ENCODE measurements around the gene STUM.
A peak's percentile ranks its signal among the peaks of the same experiment; 100 is the strongest.

Gene STUM

DNA sequence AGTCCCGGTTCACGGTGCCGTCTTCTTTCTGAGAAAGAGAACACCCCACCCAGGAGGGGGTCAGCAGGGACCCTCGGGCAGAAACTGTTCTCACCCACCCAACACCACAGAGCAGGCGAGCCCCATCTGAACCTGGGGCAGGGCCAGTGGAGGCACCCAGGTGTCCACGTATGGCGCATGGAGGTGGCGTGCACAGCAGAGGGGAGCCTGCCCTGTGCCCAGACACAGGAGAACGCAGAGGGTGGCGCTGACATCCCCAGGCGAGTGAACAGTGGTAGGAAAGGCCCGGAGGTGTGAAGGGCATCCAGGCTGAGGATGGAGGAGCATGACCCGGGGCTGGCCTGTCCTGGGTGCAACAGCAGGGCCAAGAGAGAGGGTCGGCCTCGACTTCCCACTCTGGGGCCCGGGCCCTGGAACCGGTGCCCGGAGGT lies 91.1 kb downstream of the STUM start:
- TF ChIP-seq Cebpa-rat (IDR thresholded peaks at IDR 0.05) = no peak
- peaks cover 88% of the 10 kb centered on the region for H3K4me1 ChIP-seq
- H3K36me3 ChIP-seq = peaks cover 57% of the 10 kb centered on the region
- peak overlapping the region; percentile 65 for H3K27ac ChIP-seq
- peak overlapping the region; percentile 51; the same call in 1 of the 2 replicates for H3K9ac ChIP-seq
- peak overlapping the region; percentile 81 for H3K4me2 ChIP-seq
- H3K27me3 ChIP-seq = no peaks in the 10 kb centered on the region
- no peak overlapping the region; the same call in 1 of the 2 replicates for H3K4me3 ChIP-seq
- no peaks in the 10 kb centered on the region for H3K9me3 ChIP-seq
- peaks cover 25% of the 10 kb centered on the region for H4K20me1 ChIP-seq

DNA sequence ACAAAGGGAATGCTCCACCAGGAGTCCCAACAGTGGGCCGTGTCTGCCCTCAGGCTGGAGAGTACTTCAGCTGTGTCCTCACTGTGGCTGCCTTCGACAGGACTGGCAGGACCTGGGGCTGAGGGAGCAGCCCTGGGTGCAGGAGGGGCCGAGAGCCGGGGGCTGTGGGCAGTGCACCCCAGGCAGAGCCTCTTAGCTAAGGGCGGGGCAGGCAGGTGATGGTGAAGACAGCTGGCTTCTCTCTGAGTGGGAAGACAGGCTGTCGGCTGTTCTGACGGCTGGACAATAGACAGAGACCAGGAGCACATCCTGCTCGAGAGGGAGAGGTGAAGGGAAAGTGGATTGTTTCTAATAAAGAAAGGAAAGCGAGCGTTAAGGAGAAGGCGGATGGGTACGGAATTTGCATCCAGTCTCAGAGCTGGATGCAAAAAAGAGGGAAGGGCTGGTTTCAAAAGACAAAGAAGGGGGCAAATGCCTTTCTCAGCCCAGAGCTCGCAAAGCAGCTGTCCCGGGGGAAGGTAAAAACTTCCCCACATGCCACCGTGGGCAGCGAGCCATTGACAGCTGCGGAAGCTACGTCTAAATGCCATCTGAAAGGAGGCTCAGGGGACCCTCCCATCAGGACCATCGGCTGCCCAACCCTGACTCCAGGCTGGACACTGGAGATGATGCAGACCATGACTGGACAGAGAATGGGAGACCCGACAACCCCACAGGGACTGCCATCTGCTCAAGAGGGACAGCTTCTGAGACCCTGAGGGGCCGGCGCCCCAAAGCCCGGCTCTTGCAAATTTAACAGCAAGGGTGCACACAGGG lies 92.0 kb downstream of the STUM start:
- Histone ChIP-seq H3K4me2 (peak overlapping the region; percentile 81), H3K9ac (peak overlapping the region; percentile 51), H3K27ac (peak overlapping the region; percentile 65), H3K4me1 (peaks cover 88% of the 10 kb centered on the region), H3K9me3 (no peaks in the 10 kb centered on the region), H4K20me1 (peaks cover 28% of the 10 kb centered on the region), H3K4me3 (peak overlapping the region; percentile 20), H3K36me3 (peaks cover 58% of the 10 kb centered on the region), H3K27me3 (no peaks in the 10 kb centered on the region)
- TF ChIP-seq Cebpa-rat (IDR thresholded peaks at IDR 0.05) = no peak

DNA sequence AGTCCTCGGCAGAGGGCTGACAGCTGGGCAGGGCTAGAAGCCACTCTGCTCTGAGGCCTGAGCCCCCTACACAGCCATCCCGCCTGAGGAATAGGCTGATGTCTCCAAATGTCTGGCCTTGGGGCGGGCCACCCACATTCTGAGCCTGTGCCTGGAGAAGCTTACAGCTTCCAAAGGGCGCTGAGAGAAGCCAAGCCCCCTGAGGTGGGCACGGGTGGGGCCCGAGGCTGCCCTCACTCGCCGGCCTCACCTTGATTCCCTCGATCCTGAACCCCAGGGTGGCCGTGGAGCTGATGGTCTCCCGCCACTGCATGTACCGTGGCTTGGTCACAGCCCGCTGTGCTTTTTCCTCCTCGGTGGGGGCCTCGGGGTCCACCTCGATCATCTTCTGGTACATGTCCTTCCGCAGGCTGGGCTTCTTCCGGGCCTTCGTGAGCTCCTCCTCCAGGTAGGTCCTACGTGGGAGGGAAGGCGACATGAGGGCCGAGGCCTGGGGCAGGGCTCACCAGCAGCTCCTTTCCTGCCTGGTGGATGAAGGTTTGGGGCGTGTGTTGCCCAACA lies 93.2 kb downstream of the STUM start:
- Histone ChIP-seq H4K20me1 (peaks cover 33% of the 10 kb centered on the region), H3K36me3 (peaks cover 60% of the 10 kb centered on the region)
- TF ChIP-seq Cebpa-rat (IDR thresholded peaks at IDR 0.05) = no peak

DNA sequence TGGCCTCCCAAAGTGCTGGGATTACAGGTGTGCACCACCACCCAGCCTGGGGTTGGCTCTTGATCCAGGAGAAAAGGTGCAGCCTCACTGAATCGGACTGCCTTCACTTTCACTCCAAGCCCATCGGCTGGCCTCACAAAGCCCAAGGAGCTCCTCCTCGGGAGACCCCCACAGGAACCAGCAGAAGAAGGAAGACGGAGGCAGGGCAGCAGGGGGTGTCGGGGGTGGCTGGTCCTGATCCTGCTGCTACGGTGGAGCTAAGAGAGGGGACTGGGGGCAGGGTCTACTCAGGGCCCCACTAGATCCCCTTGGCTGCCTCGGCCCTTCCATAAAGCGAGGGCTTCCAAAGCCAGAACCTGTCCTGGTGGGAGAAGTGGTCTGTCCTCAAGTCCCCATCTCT lies 93.9 kb downstream of the STUM start:
- TF ChIP-seq Cebpa-rat (IDR thresholded peaks at IDR 0.05) = no peak
- H3K9me3 ChIP-seq = no peaks in the 10 kb centered on the region
- H3K4me3 ChIP-seq = no peak overlapping the region
- H4K20me1 ChIP-seq = peaks cover 36% of the 10 kb centered on the region
- peaks cover 88% of the 10 kb centered on the region for H3K4me1 ChIP-seq
- H3K4me2 ChIP-seq = peak overlapping the region; percentile 81
- H3K9ac ChIP-seq = peak overlapping the region; percentile 67
- H3K36me3 ChIP-seq = peaks cover 60% of the 10 kb centered on the region
- H3K27me3 ChIP-seq = no peaks in the 10 kb centered on the region
- peak overlapping the region; percentile 83 for H3K27ac ChIP-seq

More for the DNA sequence above, 93.2 kb downstream of the STUM start:
- H3K4me1 ChIP-seq = peaks cover 88% of the 10 kb centered on the region
- peak overlapping the region; percentile 61; the same call in 1 of the 2 replicates for H3K9ac ChIP-seq
- H3K27me3 ChIP-seq = no peaks in the 10 kb centered on the region
- H3K4me3 ChIP-seq = no peak overlapping the region
- no peaks in the 10 kb centered on the region for H3K9me3 ChIP-seq
- H3K27ac ChIP-seq = peak overlapping the region; percentile 83
- peak overlapping the region; percentile 81 for H3K4me2 ChIP-seq

DNA sequence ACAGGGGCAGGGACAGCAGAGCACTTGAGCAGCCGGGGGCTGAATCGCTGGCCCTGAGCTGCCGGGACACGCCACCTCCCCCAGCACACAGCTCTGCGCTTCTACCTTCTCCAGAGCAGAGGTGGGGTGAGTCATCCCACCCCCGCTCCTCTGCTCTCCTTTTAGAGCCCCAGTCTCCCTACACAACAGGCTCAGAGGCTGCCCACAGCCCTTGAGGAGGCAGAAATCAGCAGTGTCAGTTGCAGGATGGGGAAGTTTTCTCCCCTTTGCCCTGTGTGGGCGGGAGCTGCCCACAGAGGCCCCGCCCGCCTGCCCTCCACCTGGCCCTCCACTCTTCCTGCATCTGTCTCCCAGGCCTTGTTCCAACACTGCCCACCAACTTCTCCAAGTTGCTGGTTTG lies 94.6 kb downstream of the STUM start:
- TF ChIP-seq Cebpa-rat (IDR thresholded peaks at IDR 0.05) = no peak
- no peaks in the 10 kb centered on the region for H3K27me3 ChIP-seq
- H3K27ac ChIP-seq = peak overlapping the region; percentile 83
- H4K20me1 ChIP-seq = peaks cover 36% of the 10 kb centered on the region
- H3K36me3 ChIP-seq = peaks cover 60% of the 10 kb centered on the region
- H3K4me3 ChIP-seq = peak overlapping the region; percentile 37
- peaks cover 85% of the 10 kb centered on the region for H3K4me1 ChIP-seq
- H3K9ac ChIP-seq = peak overlapping the region; percentile 67
- peak overlapping the region; percentile 81 for H3K4me2 ChIP-seq
- no peaks in the 10 kb centered on the region for H3K9me3 ChIP-seq

DNA sequence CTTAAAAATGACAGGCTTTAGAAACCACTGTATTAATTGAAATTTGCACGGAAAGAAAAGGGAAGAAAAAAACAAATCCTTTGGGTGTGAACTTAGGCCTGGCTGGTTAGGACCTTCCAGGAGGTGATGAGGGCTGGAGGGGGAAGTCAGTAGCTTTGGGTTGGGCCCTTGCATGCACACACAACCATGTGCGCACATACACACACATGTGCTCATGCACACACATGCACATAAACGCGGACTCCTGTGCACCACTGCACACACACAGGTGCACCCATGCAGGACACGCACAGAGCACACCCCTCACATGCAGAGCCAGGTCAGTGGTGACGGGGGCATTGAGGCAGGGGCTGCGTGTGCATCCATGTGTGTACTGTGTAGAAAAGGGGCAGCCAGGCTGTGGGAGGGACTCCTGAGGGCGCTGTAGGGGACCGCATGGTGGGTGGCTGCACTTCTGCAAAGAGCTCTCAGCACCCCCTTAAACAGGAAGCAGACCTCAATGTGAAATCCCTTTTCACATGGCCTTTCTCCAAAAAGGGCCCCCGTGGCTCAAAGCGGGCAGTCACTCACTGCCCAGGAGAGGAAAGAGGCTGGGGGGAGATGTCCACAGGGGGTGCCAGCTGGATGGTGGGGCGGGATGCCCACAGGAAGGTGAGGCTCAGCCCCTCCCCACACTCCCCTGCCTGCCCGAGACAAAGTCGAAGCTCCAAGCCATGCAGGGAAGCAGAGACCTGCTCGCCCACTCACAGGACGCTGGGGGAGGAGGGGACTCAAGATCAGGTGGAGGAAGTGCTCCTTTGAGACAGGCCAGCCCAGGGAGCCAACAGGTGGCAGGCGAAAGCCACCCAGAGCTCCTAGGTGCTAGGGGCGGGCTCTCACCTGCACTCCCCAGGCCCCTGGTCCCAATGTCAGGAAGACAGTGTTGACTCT lies 95.3 kb downstream of the STUM start:
- H4K20me1 ChIP-seq = peaks cover 38% of the 10 kb centered on the region
- TF ChIP-seq Cebpa-rat (IDR thresholded peaks at IDR 0.05) = no peak
- no peaks in the 10 kb centered on the region for H3K9me3 ChIP-seq
- peak overlapping the region; percentile 70 for H3K27ac ChIP-seq
- no peaks in the 10 kb centered on the region for H3K27me3 ChIP-seq
- peak overlapping the region; percentile 37; the same call in 1 of the 2 replicates for H3K4me3 ChIP-seq
- H3K4me2 ChIP-seq = peak overlapping the region; percentile 81
- peak overlapping the region; percentile 39 for H3K9ac ChIP-seq
- H3K4me1 ChIP-seq = peaks cover 85% of the 10 kb centered on the region
- peaks cover 60% of the 10 kb centered on the region for H3K36me3 ChIP-seq

DNA sequence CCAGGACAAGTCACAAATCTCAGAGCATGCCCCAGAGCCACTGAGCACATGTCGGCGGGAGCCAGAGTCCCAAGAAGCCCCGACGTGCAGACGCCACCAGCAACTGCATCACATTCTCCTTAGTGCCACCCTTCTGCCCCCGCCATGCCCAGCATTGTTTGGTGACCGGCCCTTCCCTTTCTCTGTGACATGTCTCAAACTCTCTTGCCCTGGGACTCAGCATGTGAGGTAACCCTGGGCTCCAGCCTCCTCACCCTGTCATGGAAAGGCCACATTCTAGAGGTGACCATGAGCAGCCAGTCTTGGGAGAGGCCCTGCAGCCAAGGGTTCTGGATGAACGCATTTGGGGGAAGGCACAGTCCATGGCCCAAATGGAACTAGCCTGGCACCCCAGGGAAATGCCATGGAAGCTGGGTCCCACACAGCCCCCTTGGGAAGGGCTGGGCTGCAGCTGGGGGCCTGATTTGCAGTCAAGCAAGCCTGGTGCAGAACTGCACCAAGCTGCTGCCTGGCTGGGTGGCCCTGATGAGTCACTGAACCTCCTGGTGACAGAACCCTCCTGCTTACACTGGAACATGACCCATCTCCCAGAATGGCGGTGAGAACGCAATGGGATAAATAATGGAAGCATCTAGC lies 96.1 kb downstream of the STUM start:
- Histone ChIP-seq H3K27me3 (no peaks in the 10 kb centered on the region), H3K27ac (peak overlapping the region; percentile 70), H3K4me2 (peak overlapping the region; percentile 81), H4K20me1 (peaks cover 45% of the 10 kb centered on the region), H3K4me1 (peaks cover 77% of the 10 kb centered on the region), H3K36me3 (peaks cover 58% of the 10 kb centered on the region), H3K9ac (no peak overlapping the region; the same call in 1 of the 2 replicates), H3K4me3 (no peak overlapping the region), H3K9me3 (no peaks in the 10 kb centered on the region)
- TF ChIP-seq Cebpa-rat (IDR thresholded peaks at IDR 0.05) = no peak

DNA sequence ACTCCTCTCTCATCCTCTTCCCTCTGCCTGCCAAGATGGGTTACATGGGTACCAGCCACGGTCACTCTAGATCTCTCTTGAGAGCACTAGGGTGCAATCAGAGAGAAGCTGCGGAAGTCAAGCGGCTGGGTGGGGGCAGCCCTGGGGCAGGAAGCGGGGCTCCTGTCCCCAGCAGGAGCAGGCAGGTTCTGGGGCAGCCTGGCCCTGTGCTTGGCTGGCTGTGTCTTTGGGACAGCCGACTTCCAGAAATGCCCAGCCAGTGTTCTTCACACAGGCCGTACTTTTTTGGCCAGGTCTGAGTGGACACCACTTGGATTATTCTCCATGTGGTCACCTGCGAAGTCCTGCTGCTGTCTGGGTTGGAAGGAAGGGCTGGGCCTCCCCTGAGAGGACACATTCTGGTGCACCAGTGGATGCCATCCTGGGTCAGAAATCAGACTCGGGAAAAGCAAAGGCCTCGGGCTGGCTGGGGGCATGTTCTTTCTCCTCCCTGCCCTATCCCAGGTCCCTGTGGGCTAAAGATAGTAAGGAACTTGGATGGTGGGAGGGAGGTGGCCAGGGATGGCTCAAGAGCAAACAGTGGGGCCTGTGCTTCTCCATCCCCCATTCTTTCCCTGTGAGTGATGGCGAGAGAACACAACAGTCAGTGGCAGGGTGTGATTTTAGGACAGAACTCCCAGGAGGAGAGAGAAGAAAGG lies 96.9 kb downstream of the STUM start:
- H3K36me3 ChIP-seq = peaks cover 56% of the 10 kb centered on the region

More for the DNA sequence above, 96.9 kb downstream of the STUM start:
- Histone ChIP-seq H3K27ac (peak overlapping the region; percentile 70), H4K20me1 (peaks cover 45% of the 10 kb centered on the region), H3K4me3 (no peak overlapping the region), H3K4me2 (peak overlapping the region; percentile 81), H3K9me3 (no peaks in the 10 kb centered on the region), H3K9ac (peak overlapping the region; percentile 38), H3K27me3 (no peaks in the 10 kb centered on the region), H3K4me1 (peaks cover 69% of the 10 kb centered on the region)
- TF ChIP-seq Cebpa-rat (IDR thresholded peaks at IDR 0.05) = no peak

Data from BLaER1 (cell line).